GM19455 (cell line): ENCODE results near the gene ENPP7.

Experiments
- ATAC-seq: cut with Tn5 transposase; IDR thresholded peaks from one replicate; pipeline ENCODE4 v1.9.1; 2021; ENCODE audit not compliant: unreplicated experiment

Gene ENPP7

GRCh38 chr17:79702550-79703236 is 28.1 kb upstream of the ENPP7 start:
- no peak for ATAC-seq

GRCh38 chr17:79704691-79705090 is 26.1 kb upstream of the ENPP7 start:
- ATAC-seq = no peak

GRCh38 chr17:79705674-79706073 is 25.1 kb upstream of the ENPP7 start:
- ATAC-seq = no peak

- ATAC-seq = no peak
Observed at GRCh38 chr17:79706931-79707850, 23.6 kb upstream of the ENPP7 start.

- no peak for ATAC-seq
Observed at GRCh38 chr17:79707931-79708891, 22.5 kb upstream of the ENPP7 start.

GRCh38 chr17:79711715-79712305 is 18.9 kb upstream of the ENPP7 start:
- no peak for ATAC-seq

- no peak for ATAC-seq
Observed at GRCh38 chr17:79713391-79713790, 17.4 kb upstream of the ENPP7 start.

GRCh38 chr17:79714176-79715097 is 16.3 kb upstream of the ENPP7 start:
- ATAC-seq = no peak

- no peak for ATAC-seq
Observed at GRCh38 chr17:79715098-79715942, 15.4 kb upstream of the ENPP7 start.

GRCh38 chr17:79715943-79716797 is 14.6 kb upstream of the ENPP7 start:
- no peak for ATAC-seq

GRCh38 chr17:79720705-79721292 is 9.9 kb upstream of the ENPP7 start:
- ATAC-seq = no peak

GRCh38 chr17:79721993-79722671 is 8.6 kb upstream of the ENPP7 start:
- ATAC-seq = no peak

- no peak for ATAC-seq
Observed at GRCh38 chr17:79722787-79723186, 8.0 kb upstream of the ENPP7 start.

- no peak for ATAC-seq
Observed at GRCh38 chr17:79728169-79728907, 2.4 kb upstream of the ENPP7 start.

GRCh38 chr17:79728908-79729471 is 1.8 kb upstream of the ENPP7 start:
- ATAC-seq = no peak

GRCh38 chr17:79729761-79730160 is 982 bp upstream of the ENPP7 start:
- no peak for ATAC-seq
